ENCODE measurements around the gene CPNE4. TPM values are rescaled to one million over a fixed set of nuclear protein-coding genes. Genes with fewer than 3 reads are reported as not detected.

Gene CPNE4
- total RNA-seq, 4 donors from 2014 or later = 0.79 TPM; not detected in 3

GRCh38 chr3:132006605-132007204 is 28.1 kb downstream of the CPNE4 start:
- ATAC-seq (ENCODE audit: low FRiP score) (peak; percentile 37), DNase-seq (ENCODE audit: low spot score) (no peak)
- TF ChIP-seq CTCF (IDR thresholded peaks at IDR 0.05) = no peak

DNA sequence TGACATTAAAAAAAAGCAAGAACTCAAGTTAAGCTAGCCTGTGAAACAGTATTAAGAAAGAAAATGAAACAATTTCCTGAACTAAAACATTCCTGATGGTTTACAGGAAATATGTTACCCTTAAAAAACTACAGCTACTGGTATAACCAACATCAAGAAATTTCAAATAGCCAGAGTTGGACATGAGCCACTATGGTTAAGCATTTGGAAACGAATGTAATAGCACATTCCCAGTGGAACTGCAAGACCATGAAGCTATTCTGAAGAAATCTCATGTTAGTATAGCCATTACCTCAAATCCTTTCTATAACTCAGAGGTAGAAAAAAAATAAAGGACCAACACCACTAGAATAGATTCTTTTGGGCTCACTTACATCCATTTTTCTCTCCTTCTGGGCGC is 30.2 kb downstream of the CPNE4 start:
- DNase-seq (ENCODE audit: low spot score) (no peak), ATAC-seq (ENCODE audit: low FRiP score) (no peak)
- no peak for TF ChIP-seq CTCF (IDR thresholded peaks at IDR 0.05)

GRCh38 chr3:132003685-132004084 is 31.1 kb downstream of the CPNE4 start:
- no peak for TF ChIP-seq CTCF (IDR thresholded peaks at IDR 0.05)
- no peak for DNase-seq (ENCODE audit: low spot score)
- no peak for ATAC-seq (ENCODE audit: low FRiP score)

- ATAC-seq (ENCODE audit: low FRiP score) = no peak
- TF ChIP-seq CTCF (IDR thresholded peaks at IDR 0.05) = no peak
- no peak for DNase-seq (ENCODE audit: low spot score)
These were observed 32.8 kb downstream of the CPNE4 start for GRCh38 chr3:132001999-132002398.

DNA sequence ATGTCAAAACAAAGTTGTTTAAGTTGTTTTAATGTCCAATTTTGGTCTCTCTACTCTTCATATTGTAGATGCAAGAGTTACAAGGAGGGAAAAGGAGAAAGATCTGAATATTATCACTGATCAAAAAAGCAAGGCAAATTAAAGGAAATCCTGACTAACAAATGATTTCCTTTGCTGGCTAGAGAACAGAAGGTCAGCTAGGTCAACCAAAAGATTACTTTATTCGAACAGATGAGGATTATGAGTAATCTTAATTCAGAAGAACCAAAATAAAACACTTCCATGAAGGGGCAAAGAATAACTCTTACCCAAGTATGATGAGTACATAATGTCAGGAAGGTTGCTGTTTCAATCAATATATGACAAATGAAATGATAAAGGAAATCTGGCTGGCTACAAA is 33.8 kb downstream of the CPNE4 start:
- TF ChIP-seq CTCF (IDR thresholded peaks at IDR 0.05) = no peak
- ATAC-seq (ENCODE audit: low FRiP score) = no peak
- DNase-seq (ENCODE audit: low spot score) = no peak

DNA sequence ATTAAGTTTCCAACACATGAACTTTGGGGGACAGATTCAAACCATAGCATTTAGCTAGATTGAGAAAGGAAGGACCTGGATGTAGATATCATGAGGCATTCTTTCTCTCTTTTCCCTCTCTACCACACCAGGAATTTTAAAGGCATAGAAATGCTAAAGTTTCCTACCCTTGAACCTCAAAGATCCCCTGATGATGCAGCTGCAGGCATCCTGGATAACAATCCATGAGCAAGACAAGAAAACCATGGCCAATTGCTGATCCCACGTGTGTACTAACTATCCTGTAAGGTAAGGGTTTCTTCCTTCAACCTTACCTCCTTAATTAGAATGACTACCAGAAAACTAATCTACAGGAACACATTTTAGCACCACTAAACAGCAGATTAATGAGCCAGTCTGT is 36.8 kb downstream of the CPNE4 start:
- DNase-seq (ENCODE audit: low spot score) = no peak
- TF ChIP-seq CTCF (IDR thresholded peaks at IDR 0.05) = no peak
- no peak for ATAC-seq (ENCODE audit: low FRiP score)

GRCh38 chr3:131995891-131996290 is 38.9 kb downstream of the CPNE4 start:
- DNase-seq (ENCODE audit: low spot score) = no peak

More at GRCh38 chr3:131995891-131996290, 38.9 kb downstream of the CPNE4 start:
- no peak for TF ChIP-seq CTCF (IDR thresholded peaks at IDR 0.05)
- no peak for ATAC-seq (ENCODE audit: low FRiP score)
